ENCODE measurements around the gene SNX10.

GRCh38 chr7:26279405-26279804, 12.3 kb upstream of the SNX10 start:
- no peak for TF ChIP-seq CTCF (IDR thresholded peaks at IDR 0.05)
- peak in 1 of 2 donors; percentile 23 for TF ChIP-seq POLR2A (IDR thresholded peaks at IDR 0.05)

All from adrenal gland (tissue), 5 donors.